Medulla oblongata (tissue), 1 donor: ENCODE results near the gene UTF1.
A peak's percentile ranks its signal among the peaks of the same experiment; 100 is the strongest.
"Not testable (repeated sequence)": the region's sequence is repeated elsewhere in the genome, so short reads cannot be mapped to it uniquely, and the experiment has no call there.

Source experiments
- DNase-seq: peaks from one replicate; pipeline ENCODE4 v3.0.0-alpha.2; 2015; ENCODE audit errors: extremely low spot score

The UTF1 gene

GRCh38 chr10:133227256-133227655 is 2.8 kb upstream of the UTF1 start:
- DNase-seq, result no peak

DNA sequence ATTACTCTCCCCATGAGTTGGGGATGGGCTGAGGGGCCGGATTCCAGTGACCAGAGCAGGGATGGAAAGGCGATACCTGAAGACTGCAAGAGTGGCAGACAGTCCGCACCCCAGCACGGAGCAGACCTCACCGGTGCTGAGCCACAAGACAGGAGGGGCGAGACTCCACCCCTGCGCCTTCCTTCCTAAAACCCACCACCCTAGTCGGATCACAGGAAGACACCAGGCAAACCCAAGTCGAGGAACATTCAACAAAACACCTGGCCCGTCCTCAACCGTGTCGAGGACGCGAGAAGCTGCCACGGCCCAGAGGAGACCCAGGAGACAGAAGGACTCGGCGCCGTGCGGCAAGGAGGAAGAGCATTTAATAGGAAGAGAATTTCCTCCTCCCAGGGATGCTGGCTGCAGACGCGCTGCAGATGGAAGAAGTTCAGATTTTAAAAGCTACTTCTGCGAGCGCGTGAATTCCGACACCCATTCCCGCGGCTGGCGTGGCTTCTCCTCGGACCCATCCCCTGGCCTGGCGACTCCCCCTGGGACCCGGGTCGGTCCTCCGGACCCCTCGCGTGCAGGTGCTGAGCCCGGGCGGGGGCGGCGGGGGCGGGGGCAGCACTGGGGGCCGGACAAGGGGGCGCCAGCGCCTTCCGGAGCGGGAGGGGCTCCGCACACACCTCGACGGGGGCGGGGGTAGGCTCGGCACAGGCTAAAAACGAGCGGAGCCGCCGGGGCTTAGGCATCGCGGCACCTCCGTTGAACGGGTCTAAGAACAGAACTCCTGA is 563 bp upstream of the UTF1 start:
- DNase-seq, result no peak

GRCh38 chr10:133230387-133231195 is 574 bp downstream of the UTF1 start:
- DNase-seq, result no peak

- DNase-seq, result no peak
These were observed 1.4 kb downstream of the UTF1 start for GRCh38 chr10:133231244-133231945.

DNA sequence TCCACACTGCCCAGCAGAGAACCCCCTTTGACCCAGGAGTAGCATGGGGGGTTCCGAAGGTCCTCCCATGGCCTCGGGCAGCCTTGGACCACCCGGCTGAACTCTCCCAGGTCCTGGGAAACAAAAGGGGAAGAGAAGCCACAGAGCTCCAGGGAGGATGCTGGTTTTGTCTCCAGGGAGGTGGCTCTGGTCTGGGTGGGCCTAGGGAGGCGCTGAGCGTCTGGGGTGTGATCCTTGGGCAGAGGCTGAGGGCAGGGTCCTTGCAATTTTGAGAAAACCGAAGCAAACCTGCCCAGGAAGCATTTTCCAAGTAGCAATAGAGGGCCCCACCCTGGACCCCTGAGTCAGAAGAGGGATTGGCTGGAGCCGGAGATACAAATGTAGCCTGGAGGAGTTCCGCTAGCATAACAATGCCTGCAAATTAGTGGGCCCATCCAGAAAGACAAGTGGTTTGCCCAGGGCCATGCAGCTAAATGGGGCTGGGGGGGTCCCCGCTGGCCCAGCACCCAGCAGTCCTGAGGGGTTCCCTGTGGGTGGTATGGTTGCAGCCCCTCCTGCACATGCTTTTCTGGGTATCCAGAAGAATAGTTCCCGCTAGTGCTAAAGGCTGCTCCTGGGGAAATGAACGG is 2.0 kb downstream of the UTF1 start:
- no peak for DNase-seq

GRCh38 chr10:133234796-133235195 is 4.8 kb downstream of the UTF1 start:
- DNase-seq, result not testable (repeated sequence)

GRCh38 chr10:133235265-133235855 is 5.3 kb downstream of the UTF1 start:
- DNase-seq, result no peak

GRCh38 chr10:133235932-133236331 is 5.9 kb downstream of the UTF1 start:
- peak; percentile 36 for DNase-seq

DNA sequence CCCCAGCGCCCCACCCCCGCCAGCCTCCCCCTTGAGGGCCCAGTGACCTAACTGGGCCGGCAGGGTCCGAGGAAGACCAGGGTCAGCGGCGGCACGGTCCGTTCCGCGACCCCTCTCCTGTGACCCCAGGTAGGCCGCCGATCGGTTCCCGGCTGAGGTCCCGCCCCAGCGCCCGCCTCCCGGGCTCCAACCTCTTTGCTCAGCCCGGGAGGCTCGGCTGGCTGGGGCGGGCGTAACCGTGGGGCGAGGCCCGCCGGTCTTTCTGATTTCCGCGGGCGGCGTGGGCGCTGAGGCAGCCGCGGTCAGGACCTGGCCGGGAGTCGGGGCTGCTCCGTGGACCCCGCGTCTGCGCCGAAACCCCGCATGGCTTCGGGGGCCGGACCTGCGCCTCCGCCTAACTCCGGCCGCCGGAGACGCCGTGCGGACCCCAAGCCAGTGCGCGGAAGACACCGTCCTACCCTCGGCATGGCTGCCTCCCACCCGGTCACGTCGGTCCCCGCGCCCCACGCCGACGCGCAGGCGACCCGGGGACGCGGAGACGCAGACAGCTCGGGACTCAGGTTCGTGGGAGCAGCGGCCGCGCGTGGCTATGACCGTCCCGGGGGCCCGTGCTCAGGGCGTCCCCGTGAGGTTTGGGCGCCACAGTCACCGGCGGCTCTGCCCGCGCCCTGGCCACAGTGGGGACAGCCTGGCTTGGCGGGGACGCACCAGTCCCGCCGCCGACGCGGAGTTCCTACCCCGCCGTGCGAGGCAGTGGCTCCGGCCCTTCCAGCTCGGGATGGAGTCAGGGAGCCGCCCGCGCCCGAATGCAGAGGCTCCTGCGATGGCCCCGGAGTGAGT is 6.6 kb downstream of the UTF1 start:
- no peak for DNase-seq

DNA sequence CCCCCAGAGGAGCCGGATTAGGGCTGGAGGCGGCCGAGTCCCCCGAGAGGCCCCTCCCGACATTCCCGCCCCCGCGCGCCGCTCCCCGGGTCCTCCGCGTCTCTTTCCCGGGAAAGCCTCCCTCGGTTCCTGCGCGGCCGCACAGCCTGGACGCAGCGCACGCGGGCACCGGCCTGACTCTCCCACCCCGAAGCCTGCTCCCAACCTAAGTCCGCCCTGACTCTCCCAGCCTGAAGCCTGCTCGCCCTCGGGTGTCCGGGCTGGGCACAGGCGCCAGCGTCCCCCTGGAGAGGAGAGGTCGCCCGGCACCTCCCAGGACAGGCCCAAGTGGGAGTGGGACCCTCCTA is 7.2 kb downstream of the UTF1 start:
- no peak for DNase-seq

DNA sequence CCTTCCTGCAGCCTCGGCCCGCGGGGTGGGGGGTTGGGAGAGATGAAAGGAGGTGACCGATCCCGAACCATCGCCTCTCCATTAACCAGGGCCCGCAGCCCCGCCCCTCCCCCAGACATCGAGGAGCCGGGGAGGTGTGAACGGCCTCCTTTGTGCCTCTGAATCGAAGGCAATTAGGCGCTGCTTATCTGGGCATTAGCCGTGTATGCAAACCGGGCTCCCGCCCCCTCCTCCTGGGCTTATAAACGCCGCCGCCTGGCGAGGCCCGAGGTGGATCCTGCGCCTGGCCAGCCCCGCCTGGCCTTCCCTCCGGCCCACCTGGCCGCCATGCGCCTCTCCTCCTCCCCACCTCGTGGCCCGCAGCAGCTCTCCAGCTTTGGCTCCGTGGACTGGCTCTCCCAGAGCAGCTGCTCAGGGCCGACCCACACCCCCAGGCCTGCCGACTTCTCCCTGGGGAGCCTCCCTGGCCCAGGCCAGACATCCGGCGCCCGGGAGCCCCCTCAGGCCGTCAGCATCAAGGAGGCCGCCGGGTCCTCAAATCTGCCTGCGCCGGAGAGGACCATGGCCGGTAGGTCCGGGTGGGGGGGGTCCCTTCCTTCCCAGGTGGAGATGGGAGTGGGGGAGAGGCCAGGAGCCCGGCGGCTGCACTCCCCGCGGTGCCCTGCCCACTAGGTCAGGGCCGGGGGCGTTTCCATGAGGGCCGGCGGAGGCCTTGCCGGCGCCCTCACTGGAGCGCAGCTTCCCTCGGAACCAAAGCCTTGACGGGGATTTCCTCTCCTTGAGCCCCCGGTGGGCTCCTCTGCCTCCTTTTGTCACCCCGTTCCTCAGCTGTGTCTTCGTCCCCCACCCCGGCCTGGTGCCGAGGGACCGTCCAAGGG is 7.8 kb downstream of the UTF1 start, which contains the start of gene VENTX:
VENTX (plus strand) TSS at position 268 of the 878 bp plus-strand sequence; CDS start at position 328, 60 bp downstream.
- DNase-seq, result no peak

DNA sequence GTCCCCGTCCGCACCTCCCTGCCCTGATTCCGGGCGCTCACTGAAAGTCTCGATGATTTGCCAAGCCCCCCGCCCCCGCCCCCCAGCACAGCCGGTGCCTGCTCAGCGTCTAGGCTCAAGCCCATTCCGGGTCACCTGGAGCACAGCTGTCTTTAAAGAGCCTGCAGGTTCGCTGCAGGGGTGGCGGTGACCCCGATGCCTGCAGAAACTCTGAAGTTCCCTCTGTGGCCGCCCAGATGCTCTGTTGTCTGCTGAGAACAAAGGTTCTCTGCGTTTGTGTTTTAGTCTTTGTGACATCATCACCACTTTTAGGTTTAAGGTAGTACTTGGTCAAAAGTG is 8.4 kb downstream of the UTF1 start:
- DNase-seq, result no peak

DNA sequence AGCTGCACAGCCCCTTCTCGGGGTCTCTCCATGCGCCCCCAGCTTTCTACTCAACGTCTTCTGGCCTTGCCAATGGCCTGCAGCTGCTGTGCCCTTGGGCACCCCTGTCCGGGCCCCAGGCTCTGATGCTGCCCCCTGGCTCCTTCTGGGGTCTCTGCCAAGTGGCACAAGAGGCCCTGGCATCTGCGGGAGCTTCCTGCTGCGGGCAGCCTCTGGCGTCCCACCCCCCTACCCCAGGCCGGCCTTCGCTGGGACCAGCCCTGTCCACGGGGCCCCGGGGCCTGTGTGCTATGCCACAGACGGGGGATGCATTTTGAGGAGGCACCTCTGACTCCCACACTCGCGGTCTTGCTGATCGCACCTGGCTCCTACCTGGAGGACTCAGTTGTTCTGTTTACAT is 10.0 kb downstream of the UTF1 start:
- DNase-seq, result no peak

DNA sequence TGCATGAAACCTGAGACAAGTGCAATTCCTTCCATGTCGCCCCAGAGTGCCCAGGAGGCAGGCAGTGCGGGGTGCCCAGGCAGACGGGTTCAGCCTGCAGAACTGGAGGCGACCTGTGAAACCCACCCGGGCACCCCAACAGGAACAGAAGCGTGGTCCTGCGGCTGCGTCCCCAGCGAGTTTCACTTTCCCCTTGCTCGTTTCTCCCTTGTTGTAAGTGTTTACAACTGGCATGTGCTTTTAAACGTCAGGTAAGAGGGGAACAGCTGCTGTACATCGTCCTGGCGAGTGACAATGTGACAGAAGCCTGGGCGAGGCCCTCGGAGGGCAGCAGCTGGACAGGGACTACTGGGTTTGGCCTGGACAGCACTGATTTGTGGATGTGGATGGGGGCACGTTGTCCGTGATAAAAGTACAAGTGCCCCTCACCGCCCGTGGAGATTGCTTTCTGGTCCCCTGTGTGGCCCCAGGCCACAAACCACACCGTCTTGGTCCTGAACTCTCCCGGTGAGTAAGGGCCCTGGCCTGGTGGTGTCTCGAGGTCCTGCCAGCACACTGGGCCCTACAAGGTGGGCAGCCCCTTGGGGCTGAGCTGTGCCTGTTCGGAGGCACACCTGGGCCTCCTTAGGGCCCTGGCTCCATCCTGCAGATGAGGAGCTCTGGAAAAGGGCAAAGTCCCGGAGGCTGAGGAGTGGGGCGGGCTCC is 11.6 kb downstream of the UTF1 start:
- no peak for DNase-seq

GRCh38 chr10:133242611-133243356 is 12.8 kb downstream of the UTF1 start:
- DNase-seq, result no peak

DNA sequence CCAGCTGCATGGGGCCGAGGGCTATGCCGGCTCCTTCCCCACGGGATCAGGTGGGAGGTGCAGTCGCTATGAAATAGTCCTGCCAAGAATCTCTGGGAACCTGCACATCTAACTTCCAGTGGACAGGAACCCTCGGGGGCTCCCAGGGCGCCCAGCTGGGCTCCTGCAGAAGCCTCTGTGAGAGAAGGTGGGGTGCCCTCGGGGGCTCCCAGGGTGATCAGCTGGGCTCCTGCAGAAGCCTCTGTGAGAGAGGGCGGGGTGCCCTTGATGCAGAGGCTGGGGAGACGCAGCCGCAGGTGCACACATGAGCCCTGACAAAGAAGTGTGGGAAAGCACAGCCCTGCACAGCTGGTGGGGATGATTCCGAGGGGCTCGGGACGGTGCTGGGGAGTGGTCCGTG is 13.6 kb downstream of the UTF1 start:
- DNase-seq, result no peak

- no peak for DNase-seq
These were observed 15.6 kb downstream of the UTF1 start for GRCh38 chr10:133245439-133246235.

GRCh38 chr10:133246236-133246626 is 16.2 kb downstream of the UTF1 start:
- no peak for DNase-seq
